ENCODE measurements around the gene RANGAP1. TPM values are rescaled to one million over a fixed set of nuclear protein-coding genes. Genes with fewer than 3 reads are reported as not detected.

Gene RANGAP1
- total RNA-seq, 6 donors from 2014 or later = 27.0 to 60.8 (median 52.4) TPM

- Histone ChIP-seq H3K27ac (no peak overlapping the region), H3K9me3 (no peaks in the 10 kb centered on the region), H3K36me3 (peaks cover 7 to 44% (median 28%) of the 10 kb centered on the region in 4 donors), H3K4me3 (no peak overlapping the region), H3K27me3 (no peaks in the 10 kb centered on the region), H3K4me1 (peaks cover 0 to 12% (median 0%) of the 10 kb centered on the region in 4 donors)
- DNase-seq (no peak), ATAC-seq (ENCODE audit: low FRiP score in 2 of 2) (no peak)
- WGBS, 2 donors = 86 to 89% methylated on average over 6 to 7 of the region's 7 CpGs
- TF ChIP-seq EP300 (IDR thresholded peaks at IDR 0.05) (no peak), POLR2A (IDR thresholded peaks at IDR 0.05) (no peak), CTCF (IDR thresholded peaks at IDR 0.05) (no peak), POLR2AphosphoS5 (IDR thresholded peaks at IDR 0.05) (no peak)
Measured at GRCh38 chr22:41231369-41231768, 54.6 kb downstream of the RANGAP1 start.

- Histone ChIP-seq H3K27ac (peak overlapping the region in 2 of 4 donors; percentile 35 to 57), H3K9me3 (no peaks in the 10 kb centered on the region), H3K4me1 (peaks cover 0 to 12% (median 0%) of the 10 kb centered on the region in 4 donors), H3K4me3 (no peak overlapping the region), H3K36me3 (peaks cover 17 to 54% (median 38%) of the 10 kb centered on the region in 4 donors), H3K27me3 (no peaks in the 10 kb centered on the region)
- no peak for DNase-seq
- 91 to 95% methylated on average over 4 to 9 of the region's 9 CpGs for WGBS, 2 donors
- TF ChIP-seq POLR2A (IDR thresholded peaks at IDR 0.05) (no peak), EP300 (IDR thresholded peaks at IDR 0.05) (no peak), POLR2AphosphoS5 (IDR thresholded peaks at IDR 0.05) (no peak), CTCF (IDR thresholded peaks at IDR 0.05) (no peak)
- ATAC-seq (ENCODE audit: low FRiP score in 2 of 2) = no peak
Measured at GRCh38 chr22:41230401-41230785, 55.6 kb downstream of the RANGAP1 start.

- no peak for TF ChIP-seq EP300 (IDR thresholded peaks at IDR 0.05)
- no peak for TF ChIP-seq POLR2AphosphoS5 (IDR thresholded peaks at IDR 0.05)
- no peak for TF ChIP-seq POLR2A (IDR thresholded peaks at IDR 0.05)
- no peak for TF ChIP-seq CTCF (IDR thresholded peaks at IDR 0.05)
- WGBS, 2 donors = 57 to 65% methylated on average over 17 of the region's 17 CpGs
- Histone ChIP-seq H3K27me3 (no peaks in the 10 kb centered on the region), H3K4me1 (peaks cover 0 to 8% (median 0%) of the 10 kb centered on the region in 4 donors), H3K27ac (peak overlapping the region in 3 of 4 donors; percentile 30 to 57 (median 35)), H3K36me3 (peaks cover 17 to 59% (median 43%) of the 10 kb centered on the region in 4 donors), H3K9me3 (no peaks in the 10 kb centered on the region), H3K4me3 (no peak overlapping the region)
- DNase-seq = no peak
- ATAC-seq (ENCODE audit: low FRiP score in 2 of 2) = no peak
Measured at GRCh38 chr22:41229730-41230400, 56.1 kb downstream of the RANGAP1 start.

- 90 to 91% methylated on average over 5 to 6 of the region's 6 CpGs for WGBS, 2 donors
- peaks cover 0 to 7% (median 0%) of the 10 kb centered on the region in 4 donors for H3K4me1 ChIP-seq
- DNase-seq (no peak), ATAC-seq (ENCODE audit: low FRiP score in 2 of 2) (no peak)
- peaks cover 17 to 65% (median 50%) of the 10 kb centered on the region in 4 donors for H3K36me3 ChIP-seq
- no peaks in the 10 kb centered on the region for H3K9me3 ChIP-seq
- H3K27ac ChIP-seq = peak overlapping the region in 1 of 4 donors; percentile 57
- H3K4me3 ChIP-seq = no peak overlapping the region
- no peaks in the 10 kb centered on the region for H3K27me3 ChIP-seq
- no peak for TF ChIP-seq CTCF (IDR thresholded peaks at IDR 0.05)
- no peak for TF ChIP-seq POLR2AphosphoS5 (IDR thresholded peaks at IDR 0.05)
- no peak for TF ChIP-seq EP300 (IDR thresholded peaks at IDR 0.05)
- no peak for TF ChIP-seq POLR2A (IDR thresholded peaks at IDR 0.05)
Measured at GRCh38 chr22:41229215-41229614, 56.8 kb downstream of the RANGAP1 start.
